Lower leg skin (tissue), 3 donors: ENCODE data around the gene PPL.

Source experiments
- POLR2A ChIP-seq, 2 donors: fragments of 450-650 bp; IDR thresholded peaks; one replicate each; pipeline ENCODE4 v1.6.1; 2016 to 2017; ENCODE audit warnings: antibody characterized with exemption in 2 of 2, mild to moderate bottlenecking in 1 of 2, moderate library complexity in 1 of 2
- TF ChIP-seq, protein P1 (sequence below), 3 donors: fragments of 450-650 bp; IDR thresholded peaks; one replicate each; pipeline ENCODE4 v1.5.1; 2016; ENCODE audit warnings: antibody characterized with exemption in 3 of 3, mild to moderate bottlenecking in 3 of 3, moderate library complexity in 2 of 3

DNA sequence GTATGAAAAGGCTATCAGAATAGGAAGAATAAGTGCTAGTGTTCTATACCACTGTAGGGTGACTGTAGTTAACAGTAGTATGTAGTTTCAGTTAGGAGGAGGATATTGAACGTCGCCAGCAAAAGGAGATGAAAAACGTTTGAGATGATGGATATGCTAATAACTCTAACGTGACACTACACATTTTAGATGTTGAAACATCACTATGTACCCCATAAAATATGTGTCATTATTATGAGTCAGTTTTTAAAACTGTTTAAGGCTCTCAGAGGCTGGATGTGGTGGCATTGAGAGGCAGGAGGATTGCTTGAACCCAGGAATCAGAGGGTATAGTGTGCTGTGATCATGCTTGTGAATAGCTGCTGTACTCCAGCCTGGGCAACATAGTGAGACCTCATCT is 57.9 kb downstream of the PPL start:
- TF ChIP-seq POLR2A (IDR thresholded peaks at IDR 0.05): no peak
- TF ChIP-seq, protein P1, sequence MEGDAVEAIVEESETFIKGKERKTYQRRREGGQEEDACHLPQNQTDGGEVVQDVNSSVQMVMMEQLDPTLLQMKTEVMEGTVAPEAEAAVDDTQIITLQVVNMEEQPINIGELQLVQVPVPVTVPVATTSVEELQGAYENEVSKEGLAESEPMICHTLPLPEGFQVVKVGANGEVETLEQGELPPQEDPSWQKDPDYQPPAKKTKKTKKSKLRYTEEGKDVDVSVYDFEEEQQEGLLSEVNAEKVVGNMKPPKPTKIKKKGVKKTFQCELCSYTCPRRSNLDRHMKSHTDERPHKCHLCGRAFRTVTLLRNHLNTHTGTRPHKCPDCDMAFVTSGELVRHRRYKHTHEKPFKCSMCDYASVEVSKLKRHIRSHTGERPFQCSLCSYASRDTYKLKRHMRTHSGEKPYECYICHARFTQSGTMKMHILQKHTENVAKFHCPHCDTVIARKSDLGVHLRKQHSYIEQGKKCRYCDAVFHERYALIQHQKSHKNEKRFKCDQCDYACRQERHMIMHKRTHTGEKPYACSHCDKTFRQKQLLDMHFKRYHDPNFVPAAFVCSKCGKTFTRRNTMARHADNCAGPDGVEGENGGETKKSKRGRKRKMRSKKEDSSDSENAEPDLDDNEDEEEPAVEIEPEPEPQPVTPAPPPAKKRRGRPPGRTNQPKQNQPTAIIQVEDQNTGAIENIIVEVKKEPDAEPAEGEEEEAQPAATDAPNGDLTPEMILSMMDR (IDR thresholded peaks at IDR 0.05): no peak
